RPMI8226 (cell line): ENCODE measurements around the gene AUTS2.

ENCODE experiments used
- DNase-seq: peaks from one replicate; pipeline ENCODE4 v3.0.0-alpha.2; 2015

The AUTS2 gene

DNA sequence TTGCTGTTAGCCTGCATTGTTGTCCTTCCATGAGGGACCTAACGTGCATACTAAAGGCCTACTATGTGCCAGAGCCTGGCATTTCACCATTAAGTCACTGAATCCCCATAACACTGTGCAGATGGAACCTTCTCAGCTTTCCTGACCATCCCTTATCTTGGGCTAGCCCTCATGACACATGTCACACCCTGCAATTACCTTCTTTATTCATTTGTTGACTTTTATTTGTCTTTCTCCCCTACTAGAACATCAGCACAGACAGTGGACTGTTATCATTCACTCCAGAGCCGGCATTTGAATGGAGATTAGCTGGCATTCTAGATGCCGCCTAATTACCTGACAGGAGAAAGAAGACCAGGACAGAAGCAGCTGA lies 1062.5 kb downstream of the AUTS2 start:
- no peak for DNase-seq

DNA sequence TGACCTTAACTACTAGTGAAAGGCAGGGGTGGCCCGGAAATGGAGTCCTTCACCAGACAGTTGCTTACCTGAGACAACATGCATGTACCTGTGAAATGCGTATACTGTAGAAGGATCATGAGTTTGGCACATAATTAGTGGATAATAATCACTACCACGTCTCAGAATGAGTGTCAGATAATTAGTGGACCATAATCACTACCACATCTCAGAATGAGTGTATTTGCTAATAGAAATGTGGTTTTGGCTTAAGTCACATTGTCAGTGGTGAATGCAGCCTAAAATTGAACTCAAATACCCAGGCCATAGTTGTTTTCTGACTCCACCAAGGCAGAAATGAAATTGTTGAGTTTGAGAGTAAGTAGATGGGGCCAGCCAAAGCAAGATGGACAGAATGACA lies 1065.4 kb downstream of the AUTS2 start:
- no peak for DNase-seq

DNA sequence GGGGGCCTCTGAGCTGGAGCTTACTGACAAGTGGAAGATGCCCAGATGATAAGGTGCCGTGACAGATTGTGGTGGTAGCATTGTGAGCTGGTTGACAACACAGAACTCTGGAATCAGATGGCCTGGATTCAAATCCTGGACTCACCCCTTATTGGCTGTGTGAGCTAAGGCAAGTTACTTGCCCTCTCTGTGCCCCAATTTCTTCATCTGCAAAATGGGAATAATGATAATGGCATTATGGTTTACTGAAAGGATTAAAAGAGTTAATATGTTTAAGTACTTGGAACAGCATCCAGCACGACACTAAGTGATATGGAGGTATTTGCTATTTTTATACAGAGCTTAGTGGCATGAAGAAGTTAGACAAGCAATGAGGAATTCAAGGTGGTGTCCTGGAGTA lies 1067.7 kb downstream of the AUTS2 start:
- DNase-seq = no peak

DNA sequence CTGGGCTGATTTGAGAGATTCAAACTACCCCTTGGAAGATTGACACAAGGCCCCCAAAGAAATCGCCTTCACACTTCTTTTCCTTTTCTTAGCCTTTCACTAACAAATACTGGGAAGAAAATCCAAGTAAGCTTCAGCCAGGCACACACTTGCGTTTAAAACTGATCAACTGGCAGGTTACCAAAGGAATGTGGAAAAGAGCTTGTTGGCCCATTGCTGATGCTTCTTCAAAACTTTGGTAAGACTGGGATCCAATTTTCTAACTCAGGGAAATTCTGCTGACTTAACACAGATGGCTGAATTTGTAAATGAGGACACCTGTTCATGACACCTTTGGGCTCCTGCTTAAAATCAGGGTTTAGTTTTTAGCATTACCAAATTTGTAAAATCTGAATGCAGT lies 1069.1 kb downstream of the AUTS2 start:
- DNase-seq = no peak

DNA sequence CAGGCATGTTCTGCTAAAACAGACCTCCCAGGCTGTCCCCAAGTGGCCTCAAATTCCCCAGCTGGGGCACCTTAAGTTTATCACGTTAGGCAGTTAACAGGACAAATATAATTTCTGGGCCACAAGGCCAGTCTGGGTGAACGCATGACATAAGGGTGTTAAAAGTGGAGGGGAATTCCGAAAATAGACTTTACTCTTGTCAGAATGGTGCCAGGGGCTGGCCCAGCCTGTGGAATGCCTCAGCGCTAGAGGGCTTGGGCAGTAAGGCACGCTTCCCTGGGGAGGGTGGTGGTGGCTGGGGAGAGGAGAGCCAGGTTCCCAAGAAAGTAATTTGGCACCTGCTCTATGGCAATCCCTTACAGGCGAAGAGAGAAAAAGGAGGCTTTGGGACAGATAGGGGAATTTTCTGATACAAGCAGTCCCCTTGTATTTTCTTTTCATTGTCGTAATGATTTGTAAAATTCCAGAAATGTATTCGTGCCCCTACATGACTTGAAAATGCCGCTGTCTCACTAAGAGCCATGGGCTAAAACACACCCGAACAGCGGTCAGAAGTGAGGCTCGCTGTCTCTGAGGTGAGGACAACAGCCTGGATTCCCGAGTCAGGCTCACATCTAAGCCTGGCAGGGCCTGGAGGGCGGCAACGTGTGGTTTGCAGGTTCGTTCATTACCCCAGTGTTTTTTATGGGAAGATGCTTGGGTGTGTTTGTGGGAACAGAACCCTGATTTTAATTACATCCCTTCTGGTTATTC lies 1070.5 kb downstream of the AUTS2 start:
- DNase-seq = no peak

DNA sequence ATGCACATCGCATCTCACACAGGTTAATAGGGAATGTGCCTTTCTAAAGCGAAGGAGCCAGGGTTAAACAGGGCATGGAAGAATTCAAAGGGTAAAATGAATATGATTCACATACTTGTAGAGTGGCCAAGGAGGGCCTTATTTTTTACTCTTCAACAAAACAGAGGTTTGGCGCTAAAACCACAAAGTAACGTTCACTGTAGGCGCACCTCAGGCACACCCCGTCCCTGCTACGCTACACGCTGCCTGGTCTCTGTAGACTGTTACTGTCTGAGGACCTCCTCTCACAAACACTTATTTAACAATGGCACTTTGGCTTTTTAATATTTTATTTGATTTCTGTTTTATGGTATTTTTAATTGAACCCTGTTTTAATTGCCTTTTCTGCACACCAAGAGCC lies 1071.6 kb downstream of the AUTS2 start:
- DNase-seq = no peak

DNA sequence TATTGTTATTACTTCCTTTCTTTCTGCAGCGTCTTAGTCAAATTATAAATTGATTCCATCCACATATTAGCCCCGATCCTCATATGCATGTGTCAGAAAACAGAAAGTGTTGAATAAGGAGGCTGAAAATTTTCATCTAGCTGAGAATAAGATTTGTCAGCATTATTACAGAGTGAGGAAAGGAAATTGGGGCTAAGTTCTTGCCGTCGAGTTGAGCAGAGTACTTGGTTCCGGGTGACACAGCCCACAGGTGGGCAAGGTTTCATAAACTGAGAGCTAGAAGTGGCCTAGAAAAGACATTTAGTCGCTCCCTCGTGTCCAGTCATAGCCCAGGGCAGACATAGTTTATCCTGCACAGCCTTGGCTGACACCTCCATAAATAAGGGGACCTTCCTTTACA lies 1072.0 kb downstream of the AUTS2 start:
- DNase-seq = peak; percentile 24

DNA sequence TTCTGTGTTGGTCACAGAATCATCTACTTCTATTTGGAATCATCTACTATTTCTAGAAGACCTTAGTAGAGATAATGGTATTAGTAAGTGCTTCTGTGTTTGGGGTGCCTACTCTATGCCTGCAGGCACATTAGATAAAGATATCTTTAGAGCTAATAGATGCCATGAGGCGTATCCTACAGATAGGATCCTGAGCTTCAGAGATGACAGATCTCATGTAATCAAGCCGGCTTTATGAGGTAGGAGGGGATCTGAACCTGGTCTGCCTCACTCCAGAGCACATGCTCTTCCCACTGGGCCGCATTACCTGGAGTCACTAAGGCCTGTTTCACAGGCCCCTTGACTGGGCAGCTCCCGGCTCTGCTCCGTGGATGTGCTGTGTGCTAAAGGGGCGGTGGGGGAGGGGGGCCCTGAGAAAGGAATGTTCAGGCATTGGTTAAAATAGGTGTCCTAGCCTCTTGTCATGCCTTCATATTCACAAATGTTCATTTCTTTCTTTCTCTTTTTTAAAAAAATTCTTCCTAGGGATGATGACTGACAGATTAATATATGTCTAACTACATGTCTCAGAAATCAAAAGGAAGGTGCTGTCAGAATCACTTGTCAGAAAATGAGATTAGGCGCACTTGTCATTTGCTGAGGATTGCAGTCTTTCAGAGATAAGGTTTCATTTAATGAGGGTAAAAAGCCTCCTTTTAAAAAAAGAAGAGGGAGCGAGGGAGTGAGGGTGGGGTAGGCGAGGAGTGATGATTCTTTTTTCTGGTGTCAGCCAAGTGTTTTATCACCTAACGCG lies 1075.7 kb downstream of the AUTS2 start:
- DNase-seq = no peak

DNA sequence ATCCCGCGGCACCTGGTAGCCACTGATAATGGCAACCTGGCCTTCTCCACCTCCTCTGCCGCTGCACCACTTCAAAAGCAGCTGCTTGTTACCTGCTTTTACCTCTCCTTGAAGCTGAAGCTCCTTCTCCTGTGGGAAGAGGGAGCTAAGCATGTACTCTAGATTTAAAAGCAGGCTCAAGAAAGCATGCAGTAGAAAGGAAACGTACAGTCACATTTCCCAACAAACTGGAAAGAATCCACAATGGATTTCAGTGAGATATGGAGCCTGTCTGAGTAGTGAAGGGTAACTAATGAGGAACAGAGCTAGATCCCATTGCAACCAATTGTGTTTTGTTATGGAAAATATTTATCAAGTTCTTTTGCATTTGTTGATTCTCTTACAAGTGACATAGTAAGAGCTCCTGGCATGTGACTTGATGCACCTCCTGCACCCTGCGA lies 1076.3 kb downstream of the AUTS2 start:
- DNase-seq = no peak

DNA sequence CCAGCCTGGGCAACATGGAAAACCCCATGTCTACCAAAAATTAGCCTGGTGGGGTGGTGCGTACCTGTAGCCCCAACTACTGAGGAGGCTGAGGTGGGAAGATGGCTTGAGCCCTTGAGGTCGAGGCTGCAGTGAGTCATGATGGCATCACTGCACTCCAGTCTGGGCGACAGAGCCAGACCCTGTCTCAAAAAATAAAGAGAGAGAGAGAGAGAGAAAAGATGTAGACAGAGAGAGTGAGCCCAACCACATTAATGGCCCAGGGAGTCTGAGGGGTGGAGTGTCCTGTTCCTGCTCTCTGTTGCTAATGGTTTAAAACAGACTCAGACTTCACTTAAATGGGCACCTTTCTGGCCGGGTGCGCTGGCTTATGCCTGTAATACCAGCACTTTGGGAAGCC lies 1078.0 kb downstream of the AUTS2 start:
- DNase-seq = no peak

DNA sequence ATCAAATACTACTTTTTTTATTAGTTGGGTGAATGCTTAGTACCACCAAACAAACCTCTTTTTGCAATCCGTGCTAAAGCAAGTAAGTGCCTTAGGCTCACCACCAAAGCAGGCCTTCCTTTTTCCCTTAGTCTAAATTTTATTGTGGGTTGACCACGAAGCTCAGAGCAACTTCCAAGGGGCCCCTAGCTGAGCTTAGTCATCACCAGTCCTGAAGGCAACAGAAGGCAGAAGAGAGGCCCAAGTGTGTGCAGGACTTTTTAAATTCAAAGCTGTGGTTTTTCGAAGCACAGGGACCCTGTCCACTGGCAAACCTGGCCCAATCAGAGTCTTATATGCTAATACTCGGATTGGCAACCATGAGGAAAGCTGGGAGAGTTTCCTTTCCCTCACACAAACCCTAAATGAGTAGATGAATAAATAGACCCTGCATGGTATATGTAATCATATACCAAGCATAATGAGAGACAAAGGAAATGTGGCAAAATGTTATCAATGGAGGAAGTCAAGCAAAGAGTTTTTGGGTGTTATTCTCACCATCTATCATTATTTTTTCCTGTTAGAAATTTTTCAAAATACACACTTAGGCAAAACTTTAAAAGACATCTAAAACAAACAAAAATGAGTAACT lies 1080.5 kb downstream of the AUTS2 start:
- DNase-seq = no peak

DNA sequence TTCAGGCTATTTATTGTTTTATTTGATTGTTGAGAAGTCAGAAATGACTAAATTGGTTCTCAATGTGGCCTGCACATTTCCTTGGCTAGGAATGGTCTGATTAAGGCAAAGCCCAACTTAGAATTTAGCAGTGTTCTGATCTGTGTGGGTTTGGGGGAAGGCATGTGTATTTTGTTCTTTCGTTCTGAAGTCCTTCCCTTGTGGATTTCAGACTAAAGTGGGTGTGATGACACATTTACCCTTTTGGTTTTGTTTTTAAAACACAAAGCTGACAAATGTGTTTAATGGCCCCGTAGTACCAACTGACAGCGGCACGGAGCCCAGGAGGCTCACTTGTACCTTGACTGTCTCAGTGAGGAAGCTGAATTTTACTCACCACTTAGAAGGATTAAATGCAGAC lies 1081.4 kb downstream of the AUTS2 start:
- DNase-seq = no peak

DNA sequence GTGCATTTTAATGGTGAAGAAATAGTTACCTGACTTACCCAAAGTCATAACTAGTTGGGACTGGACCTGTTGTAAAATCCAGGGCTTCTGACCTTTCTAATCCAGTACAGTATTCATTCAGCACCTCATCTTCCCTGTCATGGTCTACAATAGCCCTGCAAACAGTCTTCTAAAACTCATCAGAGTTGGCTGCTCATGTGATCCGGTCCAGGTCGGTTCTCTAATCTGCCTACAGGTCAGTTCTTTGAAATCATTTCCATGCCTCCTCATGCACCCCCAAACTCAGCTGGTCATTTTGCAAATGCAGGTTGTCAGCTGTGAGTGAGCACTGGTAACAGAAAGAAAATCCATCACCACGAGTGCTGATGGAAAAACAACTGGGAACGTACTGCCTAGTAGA lies 1082.0 kb downstream of the AUTS2 start:
- no peak for DNase-seq

DNA sequence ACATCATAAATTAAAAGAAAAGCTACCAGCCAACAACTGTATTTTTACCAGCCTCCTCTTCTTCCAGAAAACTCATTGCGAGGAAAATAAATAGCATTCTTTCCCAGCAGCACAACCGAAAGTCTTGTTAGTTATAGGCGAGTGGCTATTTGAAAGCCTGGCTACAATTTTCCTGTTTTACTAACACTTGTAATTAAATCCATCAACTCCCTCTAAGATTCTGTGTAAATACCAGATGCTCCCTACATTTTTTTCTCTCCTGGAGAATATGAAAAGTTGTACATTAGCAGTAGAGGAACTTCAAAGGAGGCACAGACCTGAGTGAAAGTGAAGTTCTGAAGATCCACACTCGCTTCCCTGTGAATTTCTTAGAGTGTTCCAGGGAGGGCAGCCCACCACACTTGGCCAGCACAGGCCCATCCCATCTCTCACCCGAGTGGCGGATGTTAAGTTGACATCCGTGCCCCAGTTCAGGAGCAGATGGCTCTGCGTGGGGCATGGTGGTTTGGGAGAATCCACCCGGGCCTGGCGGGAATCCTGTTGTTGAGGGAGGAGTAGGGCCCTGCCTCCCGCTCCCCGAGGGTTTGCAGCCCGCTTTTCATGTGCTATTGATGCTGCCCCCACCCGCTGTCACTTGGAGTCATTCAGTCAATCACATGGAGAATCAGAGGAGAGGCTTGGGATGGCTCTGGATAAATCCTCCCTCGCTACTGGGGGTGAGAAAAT lies 1082.6 kb downstream of the AUTS2 start:
- DNase-seq = no peak

DNA sequence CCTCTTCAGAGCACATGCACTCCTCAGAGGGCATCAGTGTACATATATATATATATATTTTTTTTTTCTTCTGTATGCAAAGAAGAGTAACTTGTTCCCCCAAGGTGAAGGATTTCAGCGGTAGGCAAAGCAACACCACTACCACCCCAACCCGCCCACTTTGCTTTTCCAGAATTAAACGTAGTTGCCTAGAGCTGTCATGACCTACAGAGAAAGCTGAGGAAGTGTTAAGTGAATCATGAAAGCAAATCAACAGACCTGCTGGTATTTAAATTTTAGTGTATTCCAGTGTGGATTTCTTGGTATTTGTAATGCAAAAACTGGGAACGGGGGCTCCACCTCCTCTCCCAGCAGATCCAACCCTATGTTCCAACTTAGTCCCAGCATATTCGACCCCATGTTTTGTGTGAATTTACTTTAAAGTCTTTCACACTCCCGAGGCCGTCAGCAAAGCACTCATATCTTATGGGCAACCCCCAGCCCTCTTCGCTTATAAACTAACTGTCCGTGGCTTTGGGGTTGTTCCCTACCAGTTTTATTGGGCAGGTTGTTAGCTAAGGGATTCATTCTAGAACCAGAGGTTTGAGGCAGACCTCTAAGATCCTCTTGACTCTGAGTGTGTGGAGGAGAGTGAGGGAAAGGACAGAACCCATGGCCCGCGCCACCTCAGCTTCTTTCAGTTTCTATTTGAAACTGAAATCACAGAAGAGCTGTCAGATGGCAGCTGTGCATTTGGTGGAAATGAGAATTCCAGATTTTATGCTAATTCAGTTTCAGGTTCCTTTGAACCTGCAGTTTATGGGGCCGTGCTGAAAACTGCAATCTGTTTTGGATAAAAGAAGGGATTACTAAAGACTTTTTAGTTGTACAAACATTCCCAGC lies 1083.4 kb downstream of the AUTS2 start:
- peak; percentile 82 for DNase-seq

DNA sequence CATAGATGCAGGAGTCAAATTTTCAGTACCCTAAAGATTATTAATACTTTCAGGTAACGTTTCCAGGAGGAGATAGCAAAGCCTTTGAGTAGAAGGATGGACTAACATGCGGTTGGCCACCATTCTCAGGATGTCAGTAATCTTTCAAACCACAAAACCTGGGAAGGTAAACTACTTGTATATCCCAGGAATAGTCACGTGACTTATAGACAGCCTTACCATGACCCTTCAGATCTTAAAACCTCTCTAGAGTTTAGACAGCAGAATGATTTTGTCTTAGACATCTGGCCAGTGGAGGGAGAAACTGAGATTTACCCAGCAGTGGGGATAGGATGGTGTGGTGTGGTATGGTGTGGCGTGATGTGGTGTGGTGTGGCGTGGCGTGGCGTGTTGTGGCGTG lies 1085.9 kb downstream of the AUTS2 start:
- DNase-seq = no peak

DNA sequence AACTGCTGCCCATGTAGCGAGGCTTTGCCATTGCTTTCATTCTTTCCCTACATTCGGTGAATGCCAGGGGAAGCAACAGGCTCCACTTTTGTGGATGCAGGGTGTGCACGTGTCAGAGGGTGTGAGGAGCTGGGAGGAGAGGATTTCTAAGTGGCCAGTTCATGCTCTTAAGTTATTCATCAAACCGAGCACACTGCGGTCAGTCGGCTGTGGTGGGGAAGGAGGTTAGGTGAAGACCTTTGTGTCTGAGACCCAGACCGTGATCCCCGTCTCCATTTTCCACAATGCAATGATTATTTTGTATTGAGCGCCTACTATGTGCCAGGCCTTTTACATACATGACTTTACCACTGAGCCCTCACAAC lies 1095.0 kb downstream of the AUTS2 start:
- DNase-seq = no peak

DNA sequence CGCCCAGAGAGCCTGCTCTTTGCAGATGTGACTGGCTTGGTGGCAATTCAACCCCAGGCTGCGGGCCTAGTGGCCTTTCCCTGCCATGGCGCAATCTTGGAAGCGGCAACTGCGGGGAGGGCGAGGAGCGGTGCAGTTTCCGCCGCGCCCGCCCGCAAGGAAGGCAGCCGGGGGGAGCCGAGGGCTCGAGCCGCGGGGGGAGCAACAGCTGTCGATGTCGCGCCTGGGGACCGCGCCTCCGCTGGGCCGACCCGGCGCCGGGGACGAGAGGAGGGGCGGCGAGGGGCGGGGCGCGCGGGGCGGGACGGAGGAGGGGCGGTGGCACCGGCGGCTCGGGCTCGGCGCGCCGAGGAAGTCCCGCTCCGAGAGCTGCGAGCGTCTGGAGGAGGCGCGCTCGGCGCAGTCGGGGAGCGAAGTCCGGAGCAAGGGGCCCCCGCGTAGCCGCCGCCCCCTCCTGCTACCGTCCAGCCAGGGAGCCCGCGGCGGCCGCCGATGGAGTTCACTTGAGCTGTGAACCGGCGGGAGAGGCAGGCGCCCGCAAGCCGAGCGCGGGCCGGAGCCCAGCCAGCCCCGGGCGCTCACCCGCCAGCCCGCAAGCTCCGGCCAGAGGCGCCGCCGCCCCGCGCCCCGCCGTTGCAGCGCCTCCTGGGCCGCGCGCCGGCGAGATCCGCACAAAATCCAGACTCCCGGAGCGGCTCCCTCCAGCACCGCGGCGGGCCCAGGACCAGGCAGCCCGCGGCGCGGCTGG lies 1095.6 kb downstream of the AUTS2 start:
- peak; percentile 60 for DNase-seq

DNA sequence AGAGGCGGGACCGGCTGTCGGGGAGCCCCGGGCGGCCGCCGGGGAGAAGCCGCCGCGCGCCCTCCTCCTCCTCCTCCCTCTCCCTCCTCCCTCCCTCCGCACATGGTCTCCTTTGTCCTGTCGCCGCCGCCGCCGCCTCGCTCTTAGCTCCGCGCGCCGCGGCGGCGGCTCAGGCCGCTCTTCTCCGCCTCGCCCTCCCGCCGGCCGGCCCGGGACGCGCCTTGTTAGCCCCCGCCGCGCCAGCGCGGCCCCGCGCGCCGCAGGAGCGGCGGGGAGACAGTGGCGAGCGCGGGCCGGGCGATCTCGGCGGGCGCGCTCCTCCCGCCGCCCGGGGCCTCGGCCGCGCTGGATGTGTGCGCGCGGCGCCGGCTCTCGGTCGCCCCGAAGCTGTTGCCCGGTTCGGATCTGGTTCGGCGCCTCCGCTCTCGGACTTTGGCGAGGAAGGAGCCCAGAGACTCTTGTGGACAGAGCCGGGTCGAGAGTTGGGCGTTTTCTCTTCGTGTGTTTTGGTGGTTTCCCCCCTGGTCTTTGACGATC lies 1096.2 kb downstream of the AUTS2 start:
- peak; percentile 47 for DNase-seq

DNA sequence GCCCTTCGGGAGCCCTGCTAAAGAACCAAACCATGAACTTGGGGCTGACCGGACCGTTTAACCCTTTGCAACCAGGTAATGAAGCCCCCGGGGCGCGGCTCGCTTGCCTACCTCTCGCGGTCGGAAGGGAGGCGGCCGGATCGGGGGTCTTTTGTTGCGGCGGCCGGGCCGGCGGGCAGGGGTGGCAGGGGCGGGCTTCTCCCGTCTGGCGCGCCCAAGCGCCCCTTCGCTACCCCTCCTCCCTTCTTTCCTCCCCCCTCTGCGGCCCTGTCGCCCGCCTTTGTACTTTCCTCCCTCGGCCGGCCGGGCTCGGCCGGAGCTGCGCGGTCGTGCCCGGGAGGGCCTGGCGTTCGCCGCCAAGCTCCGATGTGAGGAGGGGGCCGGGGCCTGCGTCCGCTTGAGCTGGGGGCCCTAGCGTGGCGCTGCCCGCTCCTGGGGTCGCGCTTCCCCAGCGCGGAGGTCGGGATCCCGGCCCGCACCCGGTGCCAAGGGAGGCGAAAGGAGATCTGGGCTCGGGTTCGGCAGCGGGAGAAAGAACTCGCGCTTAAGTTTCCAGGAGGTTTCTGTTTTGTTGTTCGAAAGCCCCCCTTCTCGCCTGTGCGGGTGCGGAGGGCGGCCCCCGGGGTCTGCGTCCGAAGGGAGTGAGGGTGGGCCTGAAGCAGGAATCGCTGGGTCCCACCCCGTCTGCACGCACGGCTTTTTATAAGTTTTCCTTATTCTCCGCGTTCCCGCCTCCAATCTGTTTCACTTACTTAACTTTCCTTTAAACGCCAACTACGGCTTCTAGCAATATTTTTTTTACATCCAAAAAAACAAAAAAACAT lies 1096.9 kb downstream of the AUTS2 start:
- DNase-seq = no peak

DNA sequence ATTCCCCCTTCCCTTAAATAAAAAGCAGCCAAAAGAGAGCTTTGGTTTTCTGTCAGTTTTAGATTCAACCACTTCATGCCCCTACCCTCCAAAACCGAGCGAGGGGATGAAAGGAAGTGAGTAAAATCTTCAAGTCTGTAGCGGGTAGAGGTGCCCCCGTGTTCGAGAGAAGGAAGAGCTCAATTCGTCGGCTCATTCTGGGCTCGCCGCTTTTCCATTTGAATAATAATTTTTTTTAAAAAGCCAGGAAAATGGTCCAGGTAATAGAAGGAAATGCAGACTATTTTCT lies 1097.5 kb downstream of the AUTS2 start:
- DNase-seq = no peak
